ENCODE results near the gene PHF21B. TPM values are rescaled to one million over a fixed set of nuclear protein-coding genes. Genes with fewer than 3 reads are reported as not detected.

Gene PHF21B
- total and polyA plus RNA-seq, 2 of the 8 experiments (the other 6 are each of a cell fraction or from before 2014, with no cell fraction given) = 19.3 to 68.1 TPM

GRCh38 chr22:45033136-45033535, 23.3 kb upstream of the PHF21B start:
- no peaks in the 10 kb centered on the region for H3K36me3 ChIP-seq (ENCODE audit: control insufficient read depth in 2 of 4, insufficient read depth in 4 of 4, low read length in 3 of 4)
- ChIA-PET POLR2A (ENCODE audit: partially characterized antibody) (interaction anchor here (1.0 to 1.6 kb wide), 5 partner anchors 17 to 29 kb away, joined by 4 to 7 read pairs (median 5); no protein-coding TSS in a partner anchor), CTCF (ENCODE audit: partially characterized antibody) (interaction anchor here (1.0 to 2.0 kb wide), 2 partner anchors 16 to 176 kb away, joined by 3 to 6 read pairs; no protein-coding TSS in a partner anchor)
- no peak overlapping the region for H3K4ac ChIP-seq (replicated peaks; ENCODE audit: insufficient read length, low read depth, low read length)
- H2BK5ac ChIP-seq (ENCODE audit: low read depth, low read length) = peak overlapping the region; percentile 38; the same call in 1 of the 2 replicates
- no peak overlapping the region for H3K56ac ChIP-seq (replicated peaks; ENCODE audit: insufficient read length, low read depth, low read length)
- DNase-seq (ENCODE audit: low read depth in 1 of 2, low spot score in 2 of 2) = no peak
- FAIRE-seq = no peak
- peaks cover 18 to 24% of the 10 kb centered on the region in 2 experiments for H3K9me3 ChIP-seq (ENCODE audit: insufficient read depth in 2 of 2, low read depth in 1 of 2, low read length in 1 of 2)
- H3K23ac ChIP-seq (ENCODE audit: insufficient read length) = no peak overlapping the region
- H3K14ac ChIP-seq (ENCODE audit: insufficient read length) = no peak overlapping the region
- H2BK15ac ChIP-seq (ENCODE audit: low read length) = no peak overlapping the region
- WGBS, 2 experiments (ENCODE audit: extremely low coverage in 1 of 2, insufficient coverage in 1 of 2, insufficient read length in 1 of 2, insufficient replicate concordance in 2 of 2, low coverage in 1 of 2, low lambda C conversion rate in 2 of 2, missing lambda C conversion rate in 1 of 2) = 76% methylated on average over 2 of the region's 2 CpGs; no CpG with 5 or more reads in 1 of the 2 experiments
- TF ChIP-seq BRCA1 (IDR thresholded peaks at IDR 0.05; ENCODE audit: low read depth, low read length) (no peak), TBP (IDR thresholded peaks at IDR 0.05; ENCODE audit: low read depth, low read length) (no peak), RFX5 (IDR thresholded peaks at IDR 0.05; ENCODE audit: borderline replicate concordance, low read depth, low read length) (no peak), CTCF (IDR thresholded peaks at IDR 0.05; ENCODE audit: control extremely low read depth in 1 of 3, insufficient read depth in 1 of 3, low read depth in 1 of 3, low read length in 3 of 3) (no peak), SP2 (IDR thresholded peaks at IDR 0.05; ENCODE audit: low read length) (no peak), KDM4A (IDR thresholded peaks at IDR 0.05; ENCODE audit: low read depth, low read length, severe bottlenecking) (no peak), SRF (IDR thresholded peaks at IDR 0.05; ENCODE audit: low read depth, low read length) (no peak), PHF8 (conservative IDR thresholded peaks at IDR 0.05; ENCODE audit: low read depth, low read length) (no peak), CHD2 (IDR thresholded peaks at IDR 0.05; ENCODE audit: low read length) (no peak)
- no peaks in the 10 kb centered on the region; a peak in 1 of 7 replicates for H3K4me1 ChIP-seq (replicated peaks in 1 of 4; ENCODE audit: control insufficient read depth in 3 of 4, insufficient read depth in 4 of 4, low read length in 3 of 4)
- H2AK5ac ChIP-seq (ENCODE audit: low read depth, low read length) = peak overlapping the region; percentile 87; the same call in 1 of the 2 replicates
- H3K4me3 ChIP-seq (ENCODE audit: extremely low read depth in 1 of 4, insufficient read depth in 2 of 4, low read depth in 3 of 4, low read length in 4 of 4) = no peak overlapping the region
- H2BK12ac ChIP-seq (ENCODE audit: low read depth, low read length) = peak overlapping the region; percentile 71; the same call in 1 of the 2 replicates
- H3K27ac ChIP-seq (ENCODE audit: low read depth, low read length) = no peak overlapping the region
- no peak overlapping the region for H4K8ac ChIP-seq (ENCODE audit: extremely low read depth, insufficient read depth, low read length)
- peak overlapping the region; percentile 61 for H4K91ac ChIP-seq (replicated peaks; ENCODE audit: insufficient read length, low read length)
- no peak overlapping the region; a peak in 1 of 7 replicates for H3K9ac ChIP-seq (replicated peaks in 1 of 4; ENCODE audit: extremely low read depth in 1 of 4, low read depth in 3 of 4, low read length in 3 of 4)
- H3K4me2 ChIP-seq (ENCODE audit: insufficient read depth in 1 of 2, low read depth in 2 of 2, low read length in 2 of 2) = no peak overlapping the region
- no peaks in the 10 kb centered on the region for H3K79me2 ChIP-seq (ENCODE audit: control insufficient read depth in 1 of 2, insufficient read depth in 2 of 2, low read length in 2 of 2)
- H3K18ac ChIP-seq (ENCODE audit: extremely low read depth, low read length) = peak overlapping the region; percentile 10; the same call in 1 of the 2 replicates
- no peaks in the 10 kb centered on the region; the same call in 1 of the 2 replicates for H3K23me2 ChIP-seq (ENCODE audit: low read depth, low read length)
- H4K5ac ChIP-seq (ENCODE audit: insufficient read length, low read depth, low read length) = no peak overlapping the region
- peak overlapping the region; percentile 88 for H2BK20ac ChIP-seq (ENCODE audit: low read length)
- H3K79me1 ChIP-seq (ENCODE audit: low read depth, low read length) = no peaks in the 10 kb centered on the region
- no peak overlapping the region for H2BK120ac ChIP-seq (replicated peaks; ENCODE audit: low read depth, low read length)
- H3K27me3 ChIP-seq (replicated peaks in 1 of 4; ENCODE audit: control insufficient read depth in 3 of 4, extremely low read depth in 1 of 4, insufficient read depth in 3 of 4, low read length in 3 of 4) = no peaks in the 10 kb centered on the region
- H2AFZ ChIP-seq (ENCODE audit: low read length) = no peak overlapping the region
- no peaks in the 10 kb centered on the region for H4K20me1 ChIP-seq (replicated peaks in 1 of 2; ENCODE audit: control insufficient read depth in 1 of 2, insufficient read depth in 2 of 2, low read length in 2 of 2)

Measured in H1 (cell line).